HG02763 (cell line): ENCODE measurements around the gene STXBP6.
"Not testable (repeated sequence)": the region's sequence is repeated elsewhere in the genome, so short reads cannot be mapped to it uniquely, and the experiment has no call there.

ENCODE experiments used
- ATAC-seq: cut with Tn5 transposase; IDR thresholded peaks from one replicate; pipeline ENCODE4 v1.9.1; 2021; ENCODE audit warnings: mild to moderate bottlenecking, moderate library complexity; ENCODE audit not compliant: unreplicated experiment

Gene STXBP6

DNA sequence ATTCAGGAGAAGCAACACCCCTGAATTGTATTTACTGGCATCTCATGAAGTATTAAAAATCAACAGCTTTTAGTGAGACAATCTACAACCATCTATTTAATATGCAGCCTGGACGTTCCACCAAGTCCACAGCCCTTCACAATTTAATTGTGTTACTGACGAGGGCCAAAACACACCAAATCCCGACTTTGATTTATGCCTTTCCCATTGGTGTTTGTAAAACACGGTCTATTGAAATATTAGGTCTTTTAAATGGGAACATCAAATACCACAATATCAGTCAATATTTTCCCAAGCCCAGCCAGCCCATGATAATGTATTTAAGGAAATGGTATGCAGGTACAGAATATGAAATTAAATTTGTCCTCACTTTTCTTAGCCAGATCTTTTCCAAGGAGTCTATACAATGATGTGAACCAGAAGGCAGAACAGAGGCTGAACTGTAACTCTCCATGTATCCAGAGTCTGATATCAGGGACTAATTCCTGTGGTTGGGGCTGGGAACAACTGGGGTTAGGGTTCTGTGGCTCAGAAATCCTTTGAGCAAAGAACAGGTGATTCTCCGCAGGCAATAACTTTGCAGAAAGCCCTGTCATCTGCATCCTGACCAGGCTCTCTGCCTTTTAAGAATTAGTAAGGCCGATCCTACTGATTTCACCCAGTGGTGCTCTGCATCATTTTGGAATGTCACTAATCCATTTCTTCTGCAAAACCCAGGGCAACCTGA is 236.7 kb downstream of the STXBP6 start:
- ATAC-seq, result no peak

DNA sequence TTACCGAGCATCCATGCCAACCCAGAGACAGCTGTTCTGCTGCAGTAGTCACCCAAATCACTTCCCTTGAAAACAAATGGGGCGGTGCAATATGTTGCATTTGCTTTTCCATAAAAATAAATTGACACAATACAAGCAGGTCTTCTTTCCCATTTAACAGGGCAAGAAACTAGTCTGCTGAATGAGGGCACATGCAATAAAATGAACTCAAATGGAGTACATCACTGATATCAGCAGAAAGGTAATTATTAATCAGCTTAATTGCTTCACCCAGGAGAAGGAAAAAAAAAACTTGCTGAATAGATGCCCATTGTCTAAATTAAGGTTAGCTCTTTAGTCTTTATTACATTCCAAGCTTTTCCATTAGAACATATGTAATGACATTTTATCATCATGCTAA is 240.8 kb downstream of the STXBP6 start:
- no peak for ATAC-seq

DNA sequence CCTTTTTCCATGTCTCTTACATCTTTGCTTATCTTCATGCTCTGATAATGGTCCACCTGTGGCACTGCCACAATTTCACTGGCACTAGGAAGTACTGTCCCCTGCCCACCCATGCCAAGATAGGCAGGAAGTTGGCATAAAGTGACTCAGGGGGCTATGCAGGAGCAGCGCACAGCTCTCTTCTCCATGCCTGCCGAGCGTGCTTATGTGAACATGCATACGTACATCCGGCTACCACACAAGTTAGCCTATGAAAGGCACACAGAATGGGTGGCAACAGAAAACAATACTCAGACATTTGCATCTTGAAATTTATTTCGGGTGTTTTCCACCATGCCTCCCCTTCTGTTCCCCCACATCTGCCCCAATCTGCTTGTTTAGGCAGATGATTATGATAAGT is 241.5 kb downstream of the STXBP6 start:
- no peak for ATAC-seq

DNA sequence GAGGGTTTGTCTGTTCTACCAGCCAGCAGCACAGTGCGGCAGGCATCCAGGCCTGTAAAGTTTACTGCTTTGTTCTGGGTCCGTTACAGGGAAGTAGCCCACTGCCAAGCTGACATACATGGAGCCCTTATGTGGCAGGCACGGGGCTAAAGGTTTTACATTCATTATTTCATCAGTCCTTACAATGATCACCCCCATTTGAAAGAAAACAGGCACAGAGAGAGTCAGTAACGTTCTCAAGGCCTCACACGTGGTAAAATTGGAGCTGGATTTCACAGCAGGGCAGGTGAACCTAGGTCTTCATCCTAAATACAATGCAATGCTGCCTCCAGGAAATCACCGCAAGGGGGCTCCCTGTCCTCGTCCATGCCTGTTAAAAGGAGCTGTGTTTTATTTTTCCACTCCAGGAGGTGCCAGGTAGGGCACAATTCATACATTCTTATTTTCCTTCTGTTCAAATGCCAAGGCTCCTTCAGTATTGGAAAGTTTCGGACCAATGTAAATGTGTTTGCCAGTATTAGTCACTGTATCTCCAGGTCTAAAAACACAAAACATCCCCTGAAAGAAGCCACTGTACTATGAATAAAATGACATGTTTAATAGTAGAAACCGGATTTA is 243.8 kb downstream of the STXBP6 start:
- ATAC-seq, result no peak

DNA sequence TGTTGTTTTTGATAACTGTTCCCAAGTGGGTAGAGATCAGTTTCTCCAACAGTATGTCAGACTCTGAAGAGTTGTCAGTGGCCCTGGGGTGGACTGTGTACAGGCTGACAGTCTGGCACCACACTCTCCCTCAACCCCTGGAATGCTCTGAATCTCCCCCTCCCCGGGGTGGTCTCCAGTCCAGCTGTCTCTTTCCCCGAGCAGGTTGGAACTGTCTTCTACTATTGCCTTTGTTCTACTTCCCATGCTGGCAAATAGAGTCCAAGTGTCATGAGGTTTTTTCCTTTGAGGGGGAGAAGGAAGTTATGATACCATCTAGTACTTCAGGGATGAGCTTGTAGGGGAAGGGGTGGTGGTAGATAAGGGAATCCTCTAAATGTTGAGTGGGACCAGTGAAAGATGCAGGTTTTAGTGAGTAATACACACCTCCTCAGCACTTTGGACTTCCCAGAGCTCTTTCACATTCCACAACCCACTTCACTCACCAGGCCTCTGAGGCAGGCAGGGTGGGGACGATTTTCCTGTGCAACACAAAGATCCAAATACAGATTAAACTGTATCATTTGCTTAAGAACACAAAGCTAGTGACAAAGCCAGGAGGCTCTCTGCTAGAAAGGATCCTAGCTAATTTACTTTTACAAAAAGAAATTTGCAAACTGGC is 245.3 kb downstream of the STXBP6 start:
- no peak for ATAC-seq

DNA sequence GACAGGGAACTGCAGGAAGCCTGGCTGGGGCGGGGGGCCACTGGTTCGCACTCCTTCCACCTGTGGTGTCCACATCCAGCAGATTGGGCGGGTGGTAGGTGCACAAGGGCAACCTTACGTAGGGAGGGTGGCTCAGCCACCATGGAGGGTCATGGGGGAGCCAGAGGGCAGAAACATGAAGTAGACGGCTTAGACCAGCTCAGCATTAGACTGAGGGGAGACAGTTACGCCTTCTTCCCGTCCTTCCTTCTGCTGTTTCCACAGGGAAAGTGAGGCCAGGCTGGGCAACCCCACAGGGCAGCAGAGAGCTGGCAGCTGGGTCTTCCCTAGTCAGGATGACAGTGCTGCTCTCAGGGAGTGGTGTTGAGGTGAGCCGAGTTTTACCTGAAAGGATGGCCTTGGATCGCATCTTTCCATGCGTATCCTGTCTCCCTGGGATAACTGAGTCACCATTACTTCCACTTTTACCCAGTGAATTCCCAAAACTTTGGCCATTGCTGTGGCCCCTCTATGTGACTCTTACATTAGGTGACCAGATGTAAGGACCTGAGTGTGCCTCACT is 245.9 kb downstream of the STXBP6 start:
- ATAC-seq, result no peak

DNA sequence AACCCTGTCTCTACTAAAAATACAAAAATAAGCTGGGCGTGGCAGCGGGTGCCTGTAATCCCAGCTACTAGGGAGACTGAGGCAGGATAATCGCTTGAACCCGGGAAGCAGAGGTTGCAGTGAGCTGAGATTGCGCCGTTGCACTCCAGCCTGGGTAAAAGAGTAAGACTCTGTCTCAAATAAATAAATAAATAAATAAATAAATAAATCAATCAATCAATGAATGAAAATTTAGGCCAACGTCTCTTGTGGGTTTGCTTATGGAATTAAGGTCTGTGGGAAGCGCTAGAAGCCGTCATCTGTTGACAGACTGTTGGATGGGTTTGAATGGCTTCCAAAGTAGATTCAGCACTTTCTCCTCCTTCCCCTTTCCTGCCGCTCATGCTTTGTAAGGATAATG is 246.5 kb downstream of the STXBP6 start:
- not testable (repeated sequence) for ATAC-seq

DNA sequence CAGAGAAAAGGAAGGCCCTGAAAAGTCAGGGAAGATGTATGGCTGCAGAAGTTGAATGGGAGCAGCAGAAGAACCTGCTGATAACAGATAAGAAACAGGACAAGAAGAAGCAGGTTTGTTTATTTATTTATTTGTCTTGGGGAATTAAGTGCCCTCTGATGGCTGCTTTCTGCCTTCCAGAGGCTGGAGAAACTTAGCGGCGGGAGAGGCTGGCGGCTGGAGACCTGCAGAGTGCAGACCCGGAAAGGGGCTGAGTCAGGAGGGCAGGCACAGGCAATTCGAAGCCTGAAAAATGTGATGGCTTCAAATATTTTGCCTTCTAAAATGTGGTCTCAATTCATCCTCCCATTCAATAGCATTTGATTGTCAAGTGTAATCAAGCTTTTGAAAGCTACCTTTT is 247.7 kb downstream of the STXBP6 start:
- no peak for ATAC-seq

DNA sequence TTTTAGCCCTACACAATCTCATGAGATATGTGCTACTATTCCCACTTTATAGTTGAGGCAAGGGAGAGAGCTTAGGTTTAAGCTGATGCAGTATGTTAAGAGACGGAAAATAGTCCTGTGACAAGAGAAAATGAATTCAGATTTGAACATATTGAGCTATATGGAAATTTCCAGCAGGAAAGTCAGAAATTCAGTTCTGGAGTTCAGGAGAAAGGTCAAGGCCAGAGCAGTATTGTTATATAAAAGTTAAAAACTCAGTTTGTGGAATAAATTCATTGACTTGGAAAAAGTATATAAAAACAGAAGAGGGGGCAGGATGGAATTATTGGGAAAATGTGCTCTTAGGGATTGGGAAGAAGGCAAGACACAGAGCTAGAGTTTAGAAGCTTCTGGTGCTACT is 248.9 kb downstream of the STXBP6 start:
- no peak for ATAC-seq

DNA sequence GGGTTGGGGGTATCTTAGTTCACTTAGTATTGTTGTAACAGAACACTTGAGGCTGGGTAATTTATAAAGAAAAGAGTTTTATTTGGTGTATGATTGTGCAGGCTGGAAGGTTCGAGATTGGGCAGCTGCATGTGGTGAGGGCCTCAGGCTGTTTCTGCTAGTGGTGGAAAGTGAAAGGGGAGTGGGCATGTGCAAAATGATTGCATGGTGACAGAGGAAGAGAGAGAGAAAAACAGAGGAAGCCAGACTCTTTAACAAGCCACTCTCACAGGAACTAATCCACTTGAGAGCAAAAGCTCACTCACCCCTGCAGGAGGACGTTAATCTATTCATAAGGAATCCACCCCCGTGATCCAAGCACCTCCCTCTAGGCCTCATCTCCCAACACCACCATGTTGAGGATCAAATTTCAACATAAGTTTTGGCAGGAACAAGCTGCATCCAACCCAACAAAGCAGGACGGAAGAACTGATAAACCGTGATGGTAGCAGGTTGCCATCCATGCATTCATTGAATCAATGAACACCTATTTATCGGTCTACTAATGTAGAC is 251.0 kb downstream of the STXBP6 start:
- ATAC-seq, result no peak

DNA sequence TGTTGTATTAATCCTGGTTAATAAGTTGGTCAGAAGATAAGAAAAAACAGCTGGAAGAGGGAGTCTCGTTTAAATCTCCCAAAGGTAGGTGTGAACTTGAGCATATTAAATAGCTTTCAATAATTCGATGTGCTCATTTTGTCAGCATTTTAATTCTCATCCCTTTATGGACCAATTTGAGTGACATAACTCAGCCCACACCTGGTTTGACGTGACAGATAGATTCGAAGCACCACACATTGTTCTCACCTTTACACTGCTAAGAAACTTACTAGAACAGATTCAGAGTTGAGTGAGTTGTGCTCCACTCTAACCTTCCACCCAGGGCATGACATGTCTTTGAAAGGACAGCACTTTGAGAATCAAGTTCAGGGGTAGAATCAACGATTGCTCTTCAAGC is 254.5 kb downstream of the STXBP6 start:
- ATAC-seq, result no peak

DNA sequence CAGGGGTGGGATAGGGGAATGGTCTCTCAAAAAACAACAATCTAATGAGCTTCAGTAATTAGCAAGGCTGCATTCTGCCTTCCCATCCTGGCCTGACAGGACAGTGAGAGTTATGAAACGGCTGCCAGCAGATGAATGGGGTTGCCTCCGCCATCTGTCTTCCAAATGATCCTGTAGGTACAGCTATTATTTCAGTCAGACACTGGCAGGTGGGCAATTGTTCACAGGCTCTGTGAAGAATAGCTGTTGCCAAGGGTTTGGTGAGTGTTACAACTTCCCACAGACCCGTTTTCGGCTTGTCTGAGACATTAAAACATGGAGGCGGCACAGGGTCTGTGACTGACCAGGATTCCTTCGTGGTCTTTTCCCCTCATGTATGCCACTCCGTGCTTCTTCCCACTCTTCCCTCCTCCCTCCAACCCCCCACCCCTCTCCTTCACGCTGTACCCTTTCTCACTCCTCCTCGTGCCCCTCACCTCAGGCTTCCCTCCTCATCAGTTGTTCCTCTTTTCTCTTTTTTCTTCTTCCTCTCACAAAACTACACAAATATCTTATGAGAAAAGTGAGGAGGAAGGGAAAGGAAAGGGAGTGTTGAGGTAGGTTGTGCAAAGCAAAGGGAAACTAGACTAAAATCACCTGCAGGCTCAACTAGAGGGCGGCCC is 255.2 kb downstream of the STXBP6 start:
- no peak for ATAC-seq

DNA sequence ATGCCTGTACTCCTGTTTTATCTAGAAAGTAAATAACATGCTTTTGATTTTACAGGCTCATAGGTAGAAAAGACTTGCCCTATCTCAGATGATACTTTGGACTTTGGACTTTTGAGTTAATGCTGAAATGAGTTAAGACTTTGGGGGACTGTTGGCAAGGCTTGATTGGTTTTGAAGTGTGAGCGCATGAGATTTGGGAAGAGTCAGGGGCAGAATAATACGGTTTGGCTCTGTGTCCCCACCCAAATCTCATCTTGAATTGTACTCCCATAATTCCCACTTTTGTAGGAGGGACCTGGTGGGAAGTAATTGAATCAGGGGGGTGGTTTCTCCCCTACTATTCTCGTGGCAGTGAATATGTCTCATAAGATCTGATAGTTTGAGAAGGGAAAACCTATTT is 259.8 kb downstream of the STXBP6 start:
- ATAC-seq, result no peak

DNA sequence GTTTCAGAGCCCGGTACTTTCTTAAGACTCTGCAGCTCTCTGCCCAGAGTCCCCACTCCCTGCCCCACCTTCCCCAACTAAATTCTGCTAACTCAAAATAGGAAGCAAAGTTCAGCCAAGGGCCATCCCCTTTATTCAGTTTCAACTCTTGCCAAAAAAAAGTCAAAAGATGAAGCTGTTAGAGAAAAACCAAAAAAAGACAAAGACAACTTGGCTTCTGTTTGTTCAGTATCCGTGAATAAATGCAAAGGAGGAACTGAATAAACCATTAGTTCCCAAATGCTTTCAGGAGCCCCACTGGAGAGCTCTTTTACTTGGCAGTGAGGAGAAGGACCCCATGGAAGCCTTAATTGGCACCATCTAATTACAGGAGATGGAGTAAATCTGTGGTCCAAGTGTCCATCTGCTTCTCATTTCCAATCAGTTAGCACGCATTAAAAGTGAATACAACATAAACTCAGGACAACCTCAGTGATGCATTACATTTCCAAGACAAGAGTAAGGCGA is 260.5 kb downstream of the STXBP6 start:
- ATAC-seq, result no peak

DNA sequence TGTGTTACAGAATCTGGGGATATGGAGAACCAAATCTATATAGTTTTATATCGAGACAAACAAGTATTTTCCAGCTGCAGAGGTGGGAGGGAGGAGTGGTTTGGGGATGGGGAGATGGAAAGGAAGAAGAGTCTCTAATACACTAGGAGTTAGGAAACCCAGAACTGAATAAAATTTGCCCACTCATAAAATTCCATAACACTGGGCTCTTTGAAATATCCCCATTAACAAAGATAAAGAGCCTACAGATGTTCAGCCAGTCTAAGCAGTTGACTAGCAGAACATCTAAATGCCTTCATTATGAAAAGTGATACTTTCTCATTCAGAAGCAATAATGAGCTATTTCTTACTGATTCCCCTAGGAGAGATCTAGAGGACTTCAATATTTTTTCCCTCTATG is 264.2 kb downstream of the STXBP6 start:
- ATAC-seq, result no peak

DNA sequence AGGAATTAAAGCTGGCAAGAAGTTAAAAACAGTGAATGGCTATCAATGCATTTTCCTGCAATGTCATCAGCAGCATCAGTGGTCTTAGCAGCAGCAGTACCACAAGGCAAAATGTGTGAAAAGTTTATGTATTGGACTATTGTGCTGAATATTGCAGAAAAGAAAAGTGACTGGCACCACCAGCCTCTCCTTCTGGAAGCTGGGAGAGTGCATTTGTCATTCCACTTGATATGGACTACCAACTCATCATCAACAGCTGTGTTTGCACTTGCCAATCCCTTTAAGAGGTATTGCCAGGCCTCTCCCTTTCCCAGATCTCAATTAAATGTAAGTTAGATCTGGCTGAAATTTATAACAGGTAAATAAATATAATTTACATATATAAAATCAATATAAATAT is 265.0 kb downstream of the STXBP6 start:
- ATAC-seq, result no peak

DNA sequence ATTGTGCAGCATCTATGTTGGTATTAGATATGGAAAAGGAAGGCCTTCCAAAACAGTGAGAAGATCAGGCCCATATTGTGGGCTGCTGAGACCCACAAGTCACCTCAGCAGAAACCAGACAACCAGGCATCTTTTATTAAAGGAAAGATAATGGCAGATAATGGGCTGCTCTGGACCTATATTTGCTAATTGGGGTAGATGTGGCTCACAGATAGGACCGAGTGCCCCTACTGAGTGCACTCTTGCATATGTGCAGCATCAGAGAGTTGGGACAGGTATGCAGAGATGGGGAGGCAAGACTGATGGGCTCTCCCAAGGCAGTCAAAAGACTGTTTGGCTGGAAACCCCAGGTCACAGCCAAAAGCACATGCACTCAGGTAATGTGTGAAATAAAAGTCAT is 266.2 kb downstream of the STXBP6 start:
- no peak for ATAC-seq

DNA sequence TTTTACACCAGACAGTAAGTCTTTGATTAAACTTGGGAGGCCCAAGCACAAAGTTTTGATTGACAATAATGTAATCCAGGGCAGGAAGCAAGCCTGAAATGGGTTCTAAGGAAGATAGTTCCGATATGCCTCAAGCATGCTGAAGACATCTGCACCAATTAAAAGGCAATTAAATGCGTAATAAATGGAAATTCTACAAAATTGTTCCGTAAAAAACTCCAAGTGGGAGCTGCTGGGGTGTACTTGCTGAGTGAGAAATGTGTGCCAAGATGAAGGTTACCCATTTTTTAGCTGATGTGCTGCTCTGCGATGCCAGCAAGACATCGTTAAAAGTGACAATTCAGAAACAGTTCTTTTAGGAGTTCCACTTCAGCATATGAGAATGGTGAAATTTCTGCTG is 269.7 kb downstream of the STXBP6 start:
- no peak for ATAC-seq

DNA sequence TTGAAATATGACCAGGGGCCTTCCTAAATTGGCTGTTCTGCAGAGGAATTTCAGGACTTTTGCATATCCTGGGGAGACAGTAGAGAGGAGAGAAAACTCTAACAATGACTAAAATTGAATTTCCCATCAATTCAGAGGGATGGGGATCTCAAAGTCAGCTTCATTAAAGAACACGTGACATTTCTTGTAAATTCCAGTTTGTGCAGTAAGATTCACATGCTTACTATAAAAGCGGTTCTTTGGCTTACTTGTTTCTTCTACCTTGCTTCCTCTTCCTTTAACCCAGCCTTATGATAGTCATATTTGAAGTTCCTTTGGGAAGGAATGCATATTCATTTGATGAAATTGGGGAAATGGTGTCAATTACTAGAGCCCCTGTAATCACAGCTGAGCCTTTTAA is 272.3 kb downstream of the STXBP6 start:
- no peak for ATAC-seq

DNA sequence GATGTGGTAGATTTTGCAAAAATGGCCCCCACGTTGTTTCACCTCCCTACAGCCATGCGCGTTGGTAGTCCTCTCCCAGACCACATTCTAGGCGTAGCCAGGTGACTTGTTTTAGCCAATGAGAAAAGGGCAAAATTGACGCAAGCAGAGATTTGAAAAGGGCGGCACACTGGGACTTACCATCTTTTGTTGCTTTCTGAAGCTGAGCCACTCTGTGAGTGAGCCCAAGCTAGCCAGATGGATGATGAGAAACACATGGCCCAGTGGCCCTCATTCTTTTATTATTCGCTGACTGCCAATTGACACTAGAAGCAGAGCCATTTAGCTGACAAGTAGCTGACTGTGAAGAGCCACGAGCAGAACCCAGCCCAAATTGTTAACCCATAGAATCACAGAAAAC is 274.0 kb downstream of the STXBP6 start:
- no peak for ATAC-seq
